K562 (cell line): ENCODE measurements around the gene OSCP1. TPM values are rescaled to one million over a fixed set of nuclear protein-coding genes. Genes with fewer than 3 reads are reported as not detected.

Source experiments
- ARID2 ChIP-seq: fragments of 450-650 bp; IDR thresholded peaks from 2 replicates; pipeline ENCODE4 v1.6.1; 2017; ENCODE audit warnings: antibody characterized with exemption, mild to moderate bottlenecking
- BRD4 ChIP-seq: fragments of 200-600 bp; sonication (generic); IDR thresholded peaks from 2 replicates; pipeline ENCODE4 v1.6.1; 2017; ENCODE audit warnings: inconsistent platforms
- BRD9 ChIP-seq: fragments of 450-650 bp; IDR thresholded peaks from 2 replicates; pipeline ENCODE4 v1.6.1; 2018; ENCODE audit warnings: low read depth; ENCODE audit not compliant: partially characterized antibody
- CAMTA2 ChIP-seq: fragments of 250-450 bp; sonication (Bioruptor Pico); conservative IDR thresholded peaks from 2 replicates; pipeline ENCODE4 v1.5.1; 2022
- HINFP ChIP-seq: fragments of 450-650 bp; conservative IDR thresholded peaks from 2 replicates; pipeline ENCODE4 v1.6.1; 2016; ENCODE audit warnings: missing genetic modification characterization, low read depth, mild to moderate bottlenecking, control low read depth, missing compliant biosample characterization
- KLF16 ChIP-seq: IDR thresholded peaks from 2 replicates; pipeline ENCODE4 v1.6.1; 2016; ENCODE audit warnings: antibody characterized with exemption
- MAFK ChIP-seq: IDR thresholded peaks from 2 replicates; pipeline ENCODE4 v1.6.1; 2011; ENCODE audit warnings: low read length, improper control_type of control experiment
- MCM5 ChIP-seq: fragments of 450-650 bp; IDR thresholded peaks from 2 replicates; pipeline ENCODE4 v1.6.1; 2016; ENCODE audit warnings: low read depth
- POLR2AphosphoS2 ChIP-seq: IDR thresholded peaks from 2 replicates; pipeline ENCODE4 v1.6.1; 2012; ENCODE audit warnings: low read length, improper control_type of control experiment
- POLR2H ChIP-seq: IDR thresholded peaks from 2 replicates; pipeline ENCODE4 v1.6.1; 2016; ENCODE audit warnings: missing genetic modification characterization, low read depth, mild to moderate bottlenecking, control low read depth, missing compliant biosample characterization, moderate library complexity
- RERE ChIP-seq: sonication (generic); formaldehyde crosslinking; IDR thresholded peaks from 2 replicates; pipeline ENCODE4 v1.8.0; 2023; ENCODE audit warnings: missing genetic modification reagents, mild to moderate bottlenecking, borderline replicate concordance
- SAP30 ChIP-seq: fragments of 200-600 bp; sonication (generic); IDR thresholded peaks from 2 replicates; pipeline ENCODE4 v1.6.1; 2012; ENCODE audit warnings: borderline replicate concordance, low read depth, mild to moderate bottlenecking, moderate library complexity, low read length, control low read depth, inconsistent platforms; ENCODE audit not compliant: insufficient read depth, poor library complexity, severe bottlenecking
- SMAD3 ChIP-seq: fragments of 450-650 bp; formaldehyde crosslinking; conservative IDR thresholded peaks from 2 replicates; pipeline ENCODE4 v1.4.0; 2020; ENCODE audit warnings: mild to moderate bottlenecking
- SNAPC5 ChIP-seq: fragments of 250-450 bp; sonication (Bioruptor Pico); IDR thresholded peaks from 2 replicates; pipeline ENCODE4 v1.8.0; 2021; ENCODE audit warnings: moderate library complexity, mild to moderate bottlenecking, inconsistent platforms
- SRSF7 ChIP-seq: fragments of 200-400 bp; formaldehyde crosslinking; optimal IDR thresholded peaks from 2 replicates; pipeline ENCODE3; 2017; ENCODE audit warnings: mild to moderate bottlenecking, low read depth, low read length
- ZMIZ1 ChIP-seq, 2 experiments: fragments of 150-350 bp in 1 of 2; IDR thresholded peaks; 2 replicates each; pipeline ENCODE4 v1.6.1; 2012 to 2016; ENCODE audit warnings: low read depth in 2 of 2, low read length in 2 of 2, mild to moderate bottlenecking in 1 of 2, moderate library complexity in 1 of 2
- ZNF431 ChIP-seq: sonication (generic); formaldehyde crosslinking; IDR thresholded peaks from 2 replicates; pipeline ENCODE4 v1.8.0; 2022; ENCODE audit warnings: mild to moderate bottlenecking, missing genetic modification reagents
- ZNF561 ChIP-seq: fragments of 450-650 bp; formaldehyde crosslinking; conservative IDR thresholded peaks from 2 replicates; pipeline ENCODE4 v1.4.0; 2020; ENCODE audit warnings: mild to moderate bottlenecking, moderate library complexity
- polyA plus RNA-seq, 8 experiments: library from polyadenylated mRNA; depleted of rRNA in 4 of 8; stranded (reverse) in 5 of 8; unstranded in 3 of 8; fragments of >200 nt; fragmentation: Nextera tagmentation in 2 of 8; fragmentation: Illumina TruSeq in 1 of 8; extraction: Ambion mirVana in 2 of 8; extraction: Trizol in 1 of 8; gene quantifications; 2 replicates each; pipeline versions ENCODE4 v1.2.1 to v1.2.3, GENCODE V29; 2011 to 2014; ENCODE audit warnings: inconsistent platforms in 1 of 8, missing spikeins in 1 of 8
- total RNA-seq, 7 experiments: library from RNA; depleted of rRNA in 6 of 7; stranded (reverse); fragments of >200 nt in 6 of 7; fragmentation: Illumina TruSeq in 2 of 7; extraction: Trizol in 2 of 7; gene quantifications; 2 replicates each; pipeline versions ENCODE4 v1.2.1 to v1.2.3, GENCODE V29; 2011 to 2021; ENCODE audit warnings: low replicate concordance in 1 of 7

The OSCP1 gene
- total and polyA plus RNA-seq, 9 of the 15 experiments (the other 6 are each of a cell fraction or from before 2014, with no cell fraction given), result 0.15 to 0.40 (median 0.33) TPM; not detected in 5

- TF ChIP-seq ARID2 (no peak), ZNF561 (CRISPR knock-in tag) (peak; percentile 80; the same call in 1 of the 2 replicates), SRSF7 (no peak), HINFP (peak; percentile 83), MAFK (no peak), SAP30 (no peak), ZNF431 (CRISPR knock-in tag) (no peak), CAMTA2 (no peak), POLR2AphosphoS2 (no peak), SMAD3 (CRISPR knock-in tag) (peak; percentile 95), BRD4 (no peak), ZMIZ1 (IDR thresholded peaks at IDR 0.05; ENCODE audit: low read depth in 2 of 2, low read length in 2 of 2) (no peak), SNAPC5 (0 out of 2 replicates have a peak, but pooled peaks have one; percentile 32), POLR2H (tag) (no peak), KLF16 (no peak), MCM5 (no peak), RERE (no peak), BRD9 (no peak)
Measured at GRCh38 chr1:36398370-36398977, 51.8 kb downstream of the OSCP1 start (continued).
